ENCODE data around the gene MRO.
"Not testable (repeated sequence)": the region's sequence is repeated elsewhere in the genome, so short reads cannot be mapped to it uniquely, and the experiment has no call there.

The MRO gene

DNA sequence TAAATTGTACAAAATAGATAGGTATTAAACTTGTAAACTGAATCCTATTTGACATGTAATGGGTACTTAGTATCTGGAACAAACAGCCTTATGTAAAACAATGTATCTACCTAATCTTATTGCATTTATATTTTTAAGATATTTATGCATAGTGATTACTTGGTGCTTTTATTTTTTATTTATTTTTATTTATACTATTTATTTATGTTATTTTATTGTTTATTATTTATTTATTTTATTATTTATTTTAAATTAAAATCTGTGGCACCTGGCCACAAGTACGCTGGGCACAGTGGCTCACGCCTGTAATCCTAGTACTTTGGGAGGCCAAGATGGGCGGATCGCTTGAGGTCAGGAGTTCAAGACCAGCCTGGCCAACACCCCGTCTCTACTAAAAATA lies 26.9 kb downstream of the MRO start:
- DNase-seq (ENCODE audit: low read depth, low spot score), result no peak

DNA sequence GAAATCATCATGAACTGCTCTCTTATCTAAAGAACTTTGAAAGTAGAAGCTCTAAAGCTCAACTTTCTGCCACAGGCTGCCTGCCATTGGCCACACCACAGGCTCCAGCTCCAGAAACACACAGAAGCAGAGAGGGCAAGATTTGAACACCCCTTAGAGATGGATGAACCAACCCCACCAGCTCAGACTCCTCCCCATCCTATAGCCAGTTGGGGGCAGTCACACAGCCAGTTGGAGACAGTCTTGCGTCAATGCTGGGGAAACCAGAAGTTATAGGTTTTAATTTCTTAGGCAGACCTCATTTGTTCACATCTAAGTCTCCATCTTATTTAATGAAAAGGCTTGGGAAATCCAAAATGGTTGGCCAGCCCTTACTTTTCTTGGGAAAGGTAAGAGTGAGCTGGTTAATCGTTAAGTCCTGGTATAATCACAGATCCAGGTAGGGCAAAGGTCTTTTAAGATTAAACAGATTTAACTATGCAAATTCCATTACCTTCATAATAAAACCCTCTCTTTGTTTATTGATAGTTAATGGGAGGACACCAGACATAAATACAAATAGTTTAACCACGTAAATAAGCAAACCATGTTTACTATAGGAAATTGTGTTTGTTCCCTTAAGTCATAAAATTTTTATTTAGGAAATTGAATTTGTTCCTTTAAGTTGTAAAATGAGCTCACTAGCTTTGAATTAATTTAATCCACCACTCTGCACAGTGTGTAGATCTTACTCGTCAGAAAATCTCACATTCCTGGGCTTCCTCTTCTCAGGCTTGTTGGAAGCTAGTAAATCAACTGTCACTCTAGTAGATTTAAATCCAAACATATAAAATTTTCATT lies 28.0 kb downstream of the MRO start:
- DNase-seq (ENCODE audit: low read depth, low spot score), result no peak

DNA sequence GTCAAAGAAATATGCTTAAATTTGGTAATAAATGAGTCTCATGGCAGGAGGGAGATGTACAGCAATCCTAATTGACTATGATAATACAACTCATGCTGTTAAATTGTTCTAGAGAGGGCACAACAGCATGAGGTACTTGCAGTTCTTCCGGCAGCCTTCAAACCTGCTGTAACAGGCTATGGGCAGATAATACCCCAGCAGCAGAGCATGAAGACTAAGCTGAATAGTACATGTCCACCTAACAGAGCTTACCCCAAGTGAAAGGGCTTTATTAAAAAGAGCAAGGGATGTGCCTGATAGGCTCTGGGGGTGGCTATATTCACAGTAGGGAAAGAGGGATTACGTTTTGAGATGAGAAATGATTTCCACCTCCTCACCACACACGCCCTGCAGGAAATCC lies 28.9 kb downstream of the MRO start:
- no peak for DNase-seq (ENCODE audit: low read depth, low spot score)

DNA sequence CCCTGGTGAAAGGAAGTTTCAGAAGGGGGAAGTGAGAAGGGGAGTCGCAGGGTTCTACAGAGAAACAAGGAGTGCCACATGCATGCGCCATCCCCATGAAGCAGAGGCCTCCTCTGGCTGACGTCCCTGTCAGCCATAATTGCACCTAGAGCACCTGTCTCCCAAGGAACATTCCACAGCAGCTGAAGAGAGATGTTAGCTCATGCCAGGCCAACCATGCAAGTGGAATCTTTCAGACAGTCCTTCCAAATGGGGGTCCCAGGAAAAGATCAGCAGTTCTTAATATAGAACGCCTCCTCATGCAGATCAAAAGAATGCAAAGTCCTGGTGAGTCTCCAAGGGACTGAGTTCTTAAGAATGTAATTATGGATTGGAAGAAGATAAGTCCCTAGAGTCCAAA lies 29.6 kb downstream of the MRO start:
- DNase-seq (ENCODE audit: low read depth, low spot score), result no peak

DNA sequence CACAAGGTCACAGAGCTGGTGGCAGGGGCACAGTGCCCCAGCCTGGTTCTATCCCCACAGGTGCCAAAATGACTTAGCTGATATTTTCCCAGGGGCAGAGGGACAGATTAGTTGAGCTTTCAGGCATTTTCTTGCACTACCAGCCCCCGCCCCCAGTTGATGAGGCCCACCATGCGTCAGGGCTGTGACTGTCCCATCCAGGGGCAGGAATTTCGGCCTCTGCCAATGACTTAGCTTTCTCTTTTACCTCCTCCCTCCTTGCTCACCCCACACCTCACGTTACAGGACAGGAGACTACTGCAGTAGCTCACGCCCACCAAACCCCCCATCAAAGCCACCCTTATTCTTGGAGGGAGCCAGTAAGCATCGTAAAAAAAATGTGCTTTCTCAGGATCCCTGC lies 31.5 kb downstream of the MRO start:
- DNase-seq (ENCODE audit: low read depth, low spot score), result peak; percentile 35

GRCh38 chr18:50786864-50787263 lies 33.0 kb downstream of the MRO start:
- DNase-seq (ENCODE audit: low read depth, low spot score), result peak; percentile 79

- no peak for DNase-seq (ENCODE audit: low read depth, low spot score)
Observed at GRCh38 chr18:50783553-50783952, 36.3 kb downstream of the MRO start.

DNA sequence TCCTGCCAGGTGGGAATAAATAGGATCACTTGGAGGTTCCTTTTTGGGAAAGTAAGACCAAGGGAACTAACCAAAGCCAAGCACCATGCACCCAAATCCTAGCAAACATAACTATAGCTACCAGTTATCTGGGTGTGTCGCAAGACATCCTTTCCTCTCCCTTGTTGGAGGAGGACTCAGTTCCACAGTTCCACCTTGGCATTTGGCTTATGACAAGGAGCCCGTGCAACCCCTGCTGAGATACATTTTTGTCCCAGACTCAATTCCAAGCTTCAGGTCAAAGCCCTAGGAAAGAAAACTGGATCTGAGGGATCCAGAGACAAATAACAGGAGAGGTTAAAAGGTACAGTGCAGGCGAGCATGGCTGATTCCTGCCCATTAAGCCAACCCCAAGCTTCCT lies 40.8 kb downstream of the MRO start:
- DNase-seq (ENCODE audit: low read depth, low spot score), result not testable (repeated sequence)

DNA sequence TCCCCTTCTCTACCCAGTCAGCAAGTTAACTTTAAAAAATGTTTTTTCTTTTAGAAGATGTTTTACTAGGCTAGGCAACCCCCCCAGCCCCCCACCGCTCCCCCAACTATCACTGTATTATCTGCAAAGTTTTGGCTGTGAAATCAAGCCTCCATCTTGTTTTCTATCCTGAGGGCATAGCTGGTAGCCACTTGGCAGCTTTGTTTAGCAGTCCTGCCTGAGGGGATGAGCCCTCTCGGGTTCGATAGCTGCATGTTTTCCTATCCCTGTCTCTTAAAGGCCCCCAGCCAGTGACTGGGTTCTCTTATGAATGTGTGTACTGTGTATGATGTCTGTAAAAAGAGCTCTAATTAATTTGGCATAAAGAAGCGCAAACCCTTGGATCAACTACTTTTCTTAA lies 43.4 kb downstream of the MRO start:
- DNase-seq (ENCODE audit: low read depth, low spot score), result no peak

- DNase-seq (ENCODE audit: low read depth, low spot score), result no peak
Observed at GRCh38 chr18:50775726-50776125, 44.1 kb downstream of the MRO start.

- DNase-seq (ENCODE audit: low read depth, low spot score), result no peak
Observed at GRCh38 chr18:50775207-50775606, 44.6 kb downstream of the MRO start.

- DNase-seq (ENCODE audit: low read depth, low spot score), result no peak
Observed at GRCh38 chr18:50769463-50769862, 50.4 kb downstream of the MRO start.

DNA sequence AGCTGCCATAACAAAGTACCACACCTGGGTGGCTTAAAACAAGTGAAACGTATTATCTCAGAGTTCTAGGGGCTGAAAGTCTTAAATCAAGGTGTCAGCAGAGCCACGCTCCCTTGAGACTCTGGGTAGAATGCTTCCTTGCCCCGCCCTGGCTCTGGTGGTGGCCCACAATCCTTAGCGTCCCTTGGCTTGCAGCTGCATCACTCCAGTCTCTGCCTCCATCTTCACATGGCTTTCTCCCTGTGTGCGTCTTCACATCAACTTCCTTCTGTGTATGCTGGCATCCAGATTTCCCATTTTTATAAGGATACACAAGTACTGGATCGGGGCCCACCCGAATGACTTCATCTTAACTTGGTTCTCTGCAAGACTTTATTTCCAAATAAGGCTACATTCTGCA lies 62.5 kb downstream of the MRO start:
- no peak for DNase-seq (ENCODE audit: low read depth, low spot score)

DNA sequence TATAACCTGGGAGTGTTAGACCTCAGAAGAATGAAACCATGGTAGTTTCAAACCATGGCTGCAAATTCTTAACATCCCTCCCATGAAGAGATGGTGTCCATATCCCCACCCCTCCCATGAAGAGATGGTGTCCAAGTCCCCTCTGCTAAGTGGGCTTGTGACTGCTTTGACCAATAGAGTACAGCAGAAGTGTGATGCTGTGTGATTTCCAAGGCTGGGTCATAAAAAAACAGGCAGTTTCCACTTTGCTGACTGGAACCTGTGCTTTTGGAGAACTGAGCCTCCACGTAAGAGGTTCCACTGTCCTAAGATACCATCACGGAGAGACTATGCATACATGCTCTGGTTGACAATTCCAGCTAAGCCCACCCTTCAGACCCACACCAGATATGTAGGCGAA lies 65.5 kb downstream of the MRO start:
- DNase-seq (ENCODE audit: low read depth, low spot score), result no peak

DNA sequence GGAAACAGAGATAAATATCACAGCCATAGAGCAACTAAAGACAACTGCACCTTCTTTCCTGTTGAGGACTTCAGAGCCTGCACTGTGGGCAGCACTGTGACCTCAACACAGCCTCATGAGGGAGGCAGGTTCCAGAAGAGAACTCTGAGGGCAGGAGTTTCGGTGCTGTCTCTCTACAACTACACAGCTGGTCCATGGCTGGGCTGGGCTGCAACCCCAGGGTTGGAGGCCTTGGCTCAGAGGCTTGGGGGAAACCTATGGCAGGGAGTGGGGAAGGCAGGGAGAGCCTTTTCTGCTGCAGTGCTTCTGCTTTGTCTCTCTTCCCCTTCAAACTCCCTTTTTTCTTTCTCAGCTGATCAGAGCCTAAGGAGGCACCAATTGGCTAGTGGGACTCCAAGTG lies 66.5 kb downstream of the MRO start:
- no peak for DNase-seq (ENCODE audit: low read depth, low spot score)

GRCh38 chr18:50751947-50752346 lies 67.9 kb downstream of the MRO start:
- DNase-seq (ENCODE audit: low read depth, low spot score), result no peak

- no peak for DNase-seq (ENCODE audit: low read depth, low spot score)
Observed at GRCh38 chr18:50751490-50751889, 68.3 kb downstream of the MRO start.

DNA sequence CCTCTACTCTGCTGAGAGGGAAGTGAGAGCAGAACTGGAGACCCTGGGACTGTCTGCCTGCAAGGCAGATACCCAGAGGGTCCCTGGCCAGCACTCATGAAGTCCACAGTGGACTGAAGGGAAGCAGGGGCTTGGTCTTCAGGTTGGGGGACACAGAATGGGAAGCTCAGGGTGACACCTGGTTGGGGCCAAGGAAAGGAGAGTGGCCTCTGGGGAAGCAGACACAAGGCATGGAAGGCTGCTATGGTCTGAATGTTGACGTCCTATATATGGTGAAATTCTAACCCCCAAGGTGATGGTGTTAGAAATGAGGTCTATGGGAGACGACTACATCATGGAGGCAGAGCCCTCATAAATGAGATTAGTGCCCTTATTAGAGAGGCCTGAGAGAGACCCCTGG lies 69.3 kb downstream of the MRO start:
- no peak for DNase-seq (ENCODE audit: low read depth, low spot score)

- no peak for DNase-seq (ENCODE audit: low read depth, low spot score)
Observed at GRCh38 chr18:50749945-50750344, 69.9 kb downstream of the MRO start.

GRCh38 chr18:50749421-50749820 lies 70.4 kb downstream of the MRO start:
- no peak for DNase-seq (ENCODE audit: low read depth, low spot score)

DNA sequence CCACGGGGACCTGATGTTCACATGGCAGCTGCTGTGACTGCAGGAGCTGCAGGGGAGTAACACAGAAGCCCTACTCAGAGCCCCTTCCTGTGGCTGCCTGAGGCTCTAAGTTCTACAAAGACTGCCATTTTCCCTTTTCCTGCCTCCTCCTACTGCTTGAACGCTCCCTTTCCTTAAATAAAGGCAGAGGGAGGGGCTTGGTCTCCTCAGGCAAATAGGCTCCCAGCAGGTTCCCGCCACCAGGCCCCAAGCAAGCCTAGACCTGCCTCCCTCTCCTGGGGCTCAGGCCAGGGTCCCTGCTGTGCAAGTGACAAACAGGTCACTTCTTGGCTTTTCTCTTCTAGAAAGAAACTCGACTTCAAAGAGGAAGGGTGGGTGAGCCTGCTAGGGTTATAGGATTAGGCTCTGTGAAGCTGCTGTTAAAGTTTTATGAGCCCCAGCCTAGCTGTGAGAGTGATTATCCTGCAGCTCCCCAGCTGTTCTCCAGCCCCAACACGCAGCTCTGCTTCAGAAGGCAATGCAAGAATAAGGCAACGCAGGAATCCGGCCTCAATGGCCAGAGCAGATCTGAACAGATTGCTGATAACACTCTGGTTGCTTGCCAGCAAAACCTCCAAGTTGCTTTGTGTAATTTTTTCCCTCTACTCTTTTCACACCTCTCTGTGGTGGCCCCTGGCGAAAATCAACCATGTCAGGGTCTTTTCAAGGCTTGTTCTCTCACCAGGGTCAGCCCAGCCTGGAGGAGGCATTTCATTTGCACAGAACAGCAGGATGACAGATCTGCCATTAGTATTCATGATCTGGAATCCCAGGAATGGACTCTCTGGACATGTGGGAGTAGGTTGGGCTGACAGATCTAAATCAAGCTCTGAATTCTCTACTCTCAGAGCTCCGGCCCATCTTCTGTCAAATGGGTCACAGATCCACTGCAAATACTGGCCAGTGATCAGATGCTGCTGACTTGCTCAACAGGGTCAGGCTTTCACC lies 71.3 kb downstream of the MRO start:
- peak; percentile 19 for DNase-seq (ENCODE audit: low read depth, low spot score)

DNA sequence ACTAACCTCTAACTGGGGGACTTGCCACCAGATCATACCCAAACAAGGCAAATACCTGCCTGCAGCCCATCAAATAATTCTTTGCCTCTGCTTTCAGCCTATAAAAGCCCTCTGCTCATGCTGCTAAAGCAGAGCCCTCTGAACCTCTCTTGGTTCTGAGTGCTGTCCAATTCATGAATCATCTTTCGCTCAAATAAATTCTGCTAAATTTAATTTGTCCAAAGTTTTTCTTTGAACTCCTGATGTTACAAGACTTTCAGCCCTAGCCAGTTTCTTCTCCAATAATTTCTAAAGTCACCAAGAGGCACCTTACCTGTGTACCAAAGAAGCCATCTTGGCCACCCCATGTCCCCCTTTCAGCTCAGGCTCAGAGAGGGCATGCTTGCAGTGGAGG lies 72.0 kb downstream of the MRO start:
- no peak for DNase-seq (ENCODE audit: low read depth, low spot score)

DNA sequence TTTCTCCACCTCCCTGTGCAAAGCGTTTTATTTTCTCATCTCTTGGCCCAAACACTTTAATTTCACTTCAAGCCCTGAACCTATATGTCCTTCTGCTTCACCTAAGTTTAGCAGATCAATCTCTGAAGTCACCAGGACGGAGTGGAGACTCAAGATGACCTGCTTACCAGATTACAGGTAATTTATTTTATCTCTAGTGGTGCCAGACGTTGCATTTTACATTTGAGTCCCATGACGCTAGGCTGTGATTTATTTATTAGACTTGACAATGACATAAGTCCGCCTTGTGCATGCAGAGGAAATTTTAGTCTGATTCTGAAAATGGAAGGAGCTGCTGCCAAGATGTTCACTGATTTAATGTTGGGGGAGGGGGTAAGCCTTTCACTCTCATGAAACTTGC lies 73.9 kb downstream of the MRO start:
- DNase-seq (ENCODE audit: low read depth, low spot score), result no peak

Data from astrocyte of the hippocampus (primary cell).